Activated T-cell treated with anti-CD3 and anti-CD28 coated beads, Interleukin-2, amount 50 U/mL, for 48 hours (primary cell): ENCODE results near the gene SELL.
"Not testable (repeated sequence)": the region's sequence is repeated elsewhere in the genome, so short reads cannot be mapped to it uniquely, and the experiment has no call there.

Source experiments
- DNase-seq, 2 experiments: peaks; one replicate each; pipeline ENCODE4 v3.0.0-alpha.2; 2020

Gene SELL

DNA sequence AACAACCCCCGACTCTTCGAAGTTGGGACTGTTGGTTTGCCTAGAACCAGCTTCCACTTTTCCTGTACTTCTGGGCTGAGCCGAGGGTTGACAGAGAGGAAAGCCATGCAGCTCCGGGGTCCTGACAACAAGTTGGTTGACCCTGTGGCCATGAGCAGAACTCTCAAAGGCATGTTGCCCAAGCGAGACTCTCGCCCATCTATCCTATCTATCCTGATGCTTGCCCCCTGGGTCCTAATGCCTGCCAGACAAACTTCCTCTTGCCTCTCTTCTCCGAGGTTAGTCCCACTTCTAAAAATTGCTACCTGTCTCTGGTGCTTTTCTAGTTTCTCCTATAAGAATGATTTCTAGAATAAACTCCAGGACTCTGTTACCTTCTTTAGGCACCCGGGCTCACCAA lies 48.7 kb downstream of the SELL start:
- not testable (repeated sequence) for DNase-seq

DNA sequence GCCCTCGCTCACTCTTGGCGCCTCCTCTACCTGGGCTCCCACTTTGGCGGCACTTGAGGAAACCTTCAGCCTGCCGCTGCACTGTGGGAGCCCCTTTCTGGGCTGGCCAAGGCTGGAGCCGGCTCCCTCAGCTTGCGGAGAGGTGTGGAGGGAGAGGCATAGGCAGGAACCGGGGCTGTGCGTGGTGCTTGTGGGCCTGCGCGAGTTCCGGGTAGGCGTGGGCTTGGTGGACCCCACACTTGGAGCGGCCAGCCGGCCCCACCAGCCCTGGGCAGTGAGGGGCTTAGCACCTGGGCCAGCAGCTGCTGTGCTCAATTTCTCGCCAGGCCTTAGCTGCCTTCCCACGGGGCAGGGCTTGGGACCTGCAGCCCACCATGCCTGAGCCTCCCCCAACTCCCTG lies 50.4 kb downstream of the SELL start:
- DNase-seq: not testable (repeated sequence)

DNA sequence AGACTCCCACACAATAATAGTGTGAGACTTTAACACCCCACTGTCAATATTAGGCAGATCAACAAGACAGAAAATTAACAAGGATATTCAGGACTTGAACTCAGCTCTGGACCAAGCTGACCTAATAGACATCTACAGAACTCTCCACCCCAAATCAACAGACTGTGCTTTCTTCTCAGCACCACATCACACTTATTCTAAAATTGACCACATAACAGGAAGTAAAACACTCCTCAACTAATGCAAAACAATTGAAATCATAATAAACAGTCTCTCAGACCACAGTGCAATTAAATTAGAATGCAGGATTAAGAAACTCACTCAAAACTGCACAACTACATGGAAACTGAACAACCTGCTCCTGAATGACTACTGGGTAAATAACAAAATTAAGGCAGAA lies 52.6 kb downstream of the SELL start:
- not testable (repeated sequence) for DNase-seq

DNA sequence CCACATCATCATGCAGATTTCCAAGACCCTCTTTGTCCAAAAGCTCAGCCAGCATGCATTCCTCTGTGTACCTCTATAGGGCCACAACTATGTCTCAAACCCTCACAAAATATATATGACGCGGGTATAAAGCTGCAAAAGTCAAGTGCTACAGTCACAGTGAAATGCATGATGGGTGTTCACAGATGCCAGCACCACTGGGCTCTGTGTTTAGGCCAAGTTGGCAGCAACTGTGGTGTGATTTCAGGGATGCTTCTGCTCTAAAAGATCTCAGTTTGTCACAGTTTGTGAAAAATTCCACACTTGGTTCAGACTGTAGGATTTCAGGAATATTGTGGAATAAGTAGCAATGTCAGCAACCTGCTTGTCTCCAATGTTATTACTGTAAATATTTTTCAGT lies 57.5 kb downstream of the SELL start:
- no peak for DNase-seq

DNA sequence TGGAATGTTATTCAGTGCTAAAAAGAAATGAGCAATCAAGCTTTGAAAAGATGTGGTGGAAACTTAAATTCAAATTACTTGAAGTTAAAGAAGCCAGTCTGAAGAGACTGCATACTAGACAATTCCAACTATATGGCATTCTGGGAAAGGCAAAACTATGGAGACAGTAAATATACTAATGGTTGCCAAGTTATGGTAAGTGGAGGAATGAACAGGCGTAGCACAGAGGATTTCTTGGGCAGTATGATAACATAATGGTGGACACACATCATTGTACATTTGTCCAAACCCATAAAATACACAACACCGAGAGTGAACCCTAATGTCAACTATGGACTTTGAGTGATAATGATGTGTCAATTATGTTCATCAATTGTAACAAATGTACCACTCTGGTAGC lies 60.4 kb downstream of the SELL start:
- DNase-seq: no peak

DNA sequence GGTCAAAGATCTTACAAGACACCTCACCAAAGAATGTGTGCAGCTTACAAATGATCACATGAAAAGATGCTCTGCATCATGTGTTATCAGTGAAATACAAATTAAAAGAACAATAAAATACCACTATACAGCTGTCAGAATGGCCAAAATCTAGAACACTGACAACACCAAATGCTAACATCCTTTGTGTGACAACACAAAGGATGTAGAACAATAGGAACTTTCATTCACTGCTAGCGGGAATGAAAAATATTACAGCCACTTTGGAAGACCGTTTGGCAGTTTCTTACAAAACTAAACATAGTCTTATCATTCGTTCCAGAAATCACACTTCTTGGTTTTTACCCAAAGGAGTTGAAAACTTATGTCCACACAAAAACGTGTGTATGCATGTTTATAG lies 60.9 kb downstream of the SELL start:
- DNase-seq: no peak

DNA sequence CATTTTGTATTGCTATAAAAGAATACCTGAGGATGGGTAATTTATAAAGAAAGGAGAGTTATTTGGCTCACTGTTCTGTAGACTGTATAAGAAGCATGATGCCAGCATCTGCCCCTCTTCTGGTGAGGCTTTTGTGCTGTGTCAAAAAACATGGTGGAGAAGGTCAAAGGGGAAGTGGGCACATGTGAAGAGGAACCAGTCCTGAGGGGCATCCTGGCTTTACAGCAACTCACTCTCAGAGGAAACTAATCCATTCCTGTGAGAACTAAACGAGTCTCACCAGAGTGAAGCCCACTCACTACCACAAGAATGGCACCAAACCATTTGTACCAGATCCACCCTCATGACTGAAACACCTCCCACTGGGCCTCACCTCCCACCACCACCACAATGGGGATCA lies 62.7 kb downstream of the SELL start:
- no peak for DNase-seq

DNA sequence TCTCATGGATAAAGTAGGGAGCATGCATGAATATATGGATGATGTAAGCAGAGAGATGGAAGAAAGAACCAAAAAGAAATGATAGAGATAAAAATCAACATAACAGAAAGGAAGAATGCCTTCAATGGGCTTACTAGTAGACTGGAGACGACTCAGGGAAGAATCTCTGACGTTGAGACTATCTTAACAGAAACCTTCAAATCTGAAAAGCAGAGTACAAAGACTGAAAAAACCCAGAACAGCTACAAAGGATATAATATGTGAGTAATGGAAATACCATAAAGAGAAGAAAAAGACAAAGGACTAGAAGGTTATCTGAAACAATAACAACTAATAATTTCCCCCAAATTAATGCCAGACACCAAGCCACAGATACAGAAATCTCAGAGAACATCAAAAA lies 63.2 kb downstream of the SELL start:
- no peak for DNase-seq

DNA sequence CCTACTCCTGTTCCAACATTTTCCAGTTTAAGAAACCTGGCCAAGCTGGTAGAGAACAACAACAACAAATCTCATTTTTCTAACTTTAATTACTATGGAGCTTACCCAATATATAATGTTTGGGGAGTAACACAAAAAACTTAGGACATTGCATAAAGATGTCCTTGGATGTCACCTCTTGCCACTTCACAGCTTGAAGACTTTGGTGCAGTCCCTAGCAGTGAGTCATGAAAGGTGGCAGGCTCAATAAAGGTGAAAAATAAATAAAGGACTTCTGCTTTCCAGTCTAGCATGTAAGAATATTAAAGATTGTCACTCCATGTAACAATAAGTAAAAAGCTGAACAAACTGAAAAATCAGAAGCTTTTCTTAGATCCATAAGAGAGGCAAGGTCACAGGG lies 63.9 kb downstream of the SELL start:
- DNase-seq: no peak

DNA sequence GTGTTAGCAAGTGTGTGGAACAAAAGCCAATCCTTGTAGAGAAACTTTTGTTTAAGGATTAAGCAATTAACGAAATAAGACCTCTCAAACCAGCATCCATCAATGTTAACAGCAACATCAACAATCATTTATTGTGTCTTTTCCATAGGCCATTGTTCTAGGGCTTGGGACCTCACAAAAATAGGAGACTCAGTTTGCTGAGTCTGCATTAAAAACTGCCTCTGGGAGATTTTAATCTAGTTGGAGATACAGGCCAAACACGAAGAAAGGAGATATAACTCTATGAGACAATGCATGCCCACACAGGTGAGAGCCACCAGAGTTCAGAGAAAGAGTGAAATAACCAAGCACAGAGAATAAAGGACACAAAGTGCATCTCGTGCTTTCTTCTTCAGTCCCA lies 67.1 kb downstream of the SELL start:
- DNase-seq: no peak
